ENCODE results near the gene ASCC3. TPM values are rescaled to one million over a fixed set of nuclear protein-coding genes. Genes with fewer than 3 reads are reported as not detected.

ASCC3 gene
- total and polyA plus RNA-seq, 2 of the 4 experiments (the other 2 are of a cell fraction) = 25.8 to 104 TPM

DNA sequence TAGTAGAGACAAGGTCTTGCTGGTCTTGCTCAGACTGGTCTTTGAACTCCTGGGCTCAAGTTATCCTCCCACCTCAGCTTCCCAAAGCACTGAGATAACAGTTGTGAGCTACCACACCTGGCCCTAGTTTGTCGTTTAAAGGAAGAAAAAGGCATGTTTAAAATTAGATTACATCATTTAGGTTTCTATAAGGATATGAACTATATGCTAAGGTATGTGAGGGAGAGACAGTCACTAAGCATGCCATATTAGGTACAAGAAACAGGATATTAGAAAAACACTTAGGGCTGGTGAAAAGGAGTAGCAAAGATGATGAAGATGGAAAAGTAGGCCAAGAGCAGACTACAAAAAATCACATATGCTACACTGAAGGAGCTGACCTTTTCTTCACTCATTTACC is 106.4 kb downstream of the ASCC3 start:
- no peaks in the 10 kb centered on the region for H4K20me1 ChIP-seq (ENCODE audit: insufficient read depth, low read length)
- DNase-seq = peak; percentile 66
- peak overlapping the region; percentile 27; the same call in 1 of the 2 replicates for H3K4me2 ChIP-seq (ENCODE audit: low read depth, low read length)
- intact Hi-C loops (cut with micrococcal nuclease) = loop anchor here (10.0 kb wide), 1 partner anchor 620 kb away; the partner anchor contains the start of gene GRIK2
- no peak overlapping the region for H2BK20ac ChIP-seq (ENCODE audit: low read depth, low read length)
- no peaks in the 10 kb centered on the region for H3K36me3 ChIP-seq (ENCODE audit: control insufficient read depth, insufficient read depth, low read length)
- H3K18ac ChIP-seq (ENCODE audit: low read depth, low read length) = no peak overlapping the region; the same call in 1 of the 2 replicates
- no peaks in the 10 kb centered on the region for H3K27me3 ChIP-seq (ENCODE audit: control insufficient read depth, insufficient read depth, low read length)
- H4K91ac ChIP-seq (ENCODE audit: insufficient read depth, low read depth, low read length) = no peak overlapping the region
- no peak overlapping the region for H2AK9ac ChIP-seq (replicated peaks; ENCODE audit: low read depth, low read length, poor library complexity)
- dilution Hi-C loops (cut with HindIII; ENCODE audit: low sequenced_read_pairs, unreplicated experiment) = no loop called here
- no peak overlapping the region for H2AK5ac ChIP-seq (ENCODE audit: low read depth, low read length)
- H3K56ac ChIP-seq (ENCODE audit: extremely low read depth, insufficient read depth, low read length) = no peak overlapping the region
- H3K79me1 ChIP-seq (ENCODE audit: low read depth in 1 of 2, low read length in 2 of 2) = peaks cover 4 to 6% of the 10 kb centered on the region in 2 experiments; a peak in 2 of 4 replicates
- no peak overlapping the region for H3K23ac ChIP-seq (ENCODE audit: low read depth, low read length)
- peaks cover 4% of the 10 kb centered on the region for H3K9me1 ChIP-seq (ENCODE audit: insufficient read depth, low read length)
- no peak overlapping the region for H3K4me3 ChIP-seq (ENCODE audit: insufficient read depth, low read depth, low read length)
- ChIA-PET CTCF (no interaction called here), POLR2A (ENCODE audit: unreplicated experiment) (no interaction called here)
- H2BK5ac ChIP-seq (ENCODE audit: low read depth, low read length, poor library complexity, severe bottlenecking) = peak overlapping the region; percentile 3
- H2AFZ ChIP-seq (replicated peaks; ENCODE audit: low read length, poor library complexity) = no peak overlapping the region
- H3K14ac ChIP-seq (replicated peaks; ENCODE audit: low read depth, low read length) = no peak overlapping the region
- WGBS, 2 experiments (ENCODE audit: extremely low coverage in 2 of 2, insufficient read length in 1 of 2) = no CpG with 5 or more reads among the region's 1 CpG
- peak overlapping the region in 1 of 2 experiments; percentile 42; a peak in 1 of 4 replicates for H4K8ac ChIP-seq (ENCODE audit: low read depth in 2 of 2, low read length in 2 of 2)
- peak; percentile 68 for ATAC-seq (ENCODE audit: low read depth)
- BruUV-seq (replicated peaks) = no TSS peak
- peak overlapping the region; percentile 60 for H3K27ac ChIP-seq (ENCODE audit: insufficient read depth, low read length)
- no peak overlapping the region; the same call in 1 of the 2 replicates for H3K4ac ChIP-seq (ENCODE audit: low read depth, low read length)
- no peak overlapping the region for H4K5ac ChIP-seq (ENCODE audit: low read depth, low read length)
- in situ Hi-C loops (cut with MboI; ENCODE audit: low sequenced_read_pairs) = no loop called here
- H3K4me1 ChIP-seq (ENCODE audit: control insufficient read depth, insufficient read depth, low read length) = peaks cover 2% of the 10 kb centered on the region; the same call in 1 of the 2 replicates
- no peak overlapping the region for H2BK15ac ChIP-seq (ENCODE audit: low read depth, low read length)
- H2BK120ac ChIP-seq (ENCODE audit: low read depth, low read length) = no peak overlapping the region
- TF ChIP-seq FOS (IDR thresholded peaks at IDR 0.05; ENCODE audit: low read depth, low read length) (no peak), CTCF (conservative IDR thresholded peaks at IDR 0.05; ENCODE audit: low read depth, low read length) (no peak), NFE2L2 (IDR thresholded peaks at IDR 0.05; ENCODE audit: low read depth, low read length) (no peak)
- no peak overlapping the region for H3K9ac ChIP-seq (ENCODE audit: low read depth, low read length)
- no peaks in the 10 kb centered on the region for H3K9me3 ChIP-seq (ENCODE audit: control insufficient read depth, insufficient read depth, low read length)
